Fibroblast of villous mesenchyme (primary cell): ENCODE data around the gene RLN3. TPM values are rescaled to one million over a fixed set of nuclear protein-coding genes. Genes with fewer than 3 reads are reported as not detected.

Experiments used
- DNase-seq: peaks from one replicate; pipeline ENCODE4 v3.0.0-alpha.2; 2010; ENCODE audit warnings: low read depth
- H3K4me3 ChIP-seq: 2 replicates; pipeline ENCODE4 v1.5.1; 2011; ENCODE audit warnings: low read depth, mild to moderate bottlenecking, low read length
- CTCF ChIP-seq: IDR thresholded peaks from 2 replicates; pipeline ENCODE4 v1.5.1; 2012; ENCODE audit warnings: low read depth, mild to moderate bottlenecking, low read length; ENCODE audit not compliant: insufficient read depth
- total RNA-seq: library from RNA; depleted of rRNA; stranded (reverse); fragments of >200 nt; gene quantifications from 2 replicates; pipeline ENCODE4 v1.2.3, GENCODE V29; 2012

Gene RLN3
- total RNA-seq, 1 donor: not detected

DNA sequence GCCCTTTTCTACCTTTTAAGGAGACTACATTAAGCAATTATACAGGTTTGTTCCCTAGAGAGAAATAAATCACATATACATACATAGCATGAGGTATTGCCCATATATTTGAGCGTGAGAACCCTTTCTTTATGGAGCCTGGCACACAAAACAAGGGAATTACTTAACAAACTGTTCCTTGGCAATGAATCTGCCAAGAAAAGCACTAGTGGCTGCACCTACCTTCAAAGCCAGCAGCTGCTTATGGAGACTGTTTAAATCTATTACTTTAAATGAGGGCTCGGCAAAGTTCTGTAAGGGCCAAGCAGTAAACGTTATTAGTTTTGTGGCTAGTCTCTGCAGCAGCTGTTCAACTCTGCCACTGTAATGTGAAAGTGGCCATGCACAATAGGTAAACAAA is 28.9 kb upstream of the RLN3 start:
- no peak overlapping the region for H3K4me3 ChIP-seq
- TF ChIP-seq CTCF: no peak
- no peak for DNase-seq

- TF ChIP-seq CTCF: no peak
- no peak overlapping the region for H3K4me3 ChIP-seq
- no peak for DNase-seq
Measured at GRCh38 chr19:14000691-14001375, 27.1 kb upstream of the RLN3 start.

GRCh38 chr19:14002571-14003250 is 25.2 kb upstream of the RLN3 start:
- no peak for DNase-seq
- no peak for TF ChIP-seq CTCF
- no peak overlapping the region for H3K4me3 ChIP-seq

DNA sequence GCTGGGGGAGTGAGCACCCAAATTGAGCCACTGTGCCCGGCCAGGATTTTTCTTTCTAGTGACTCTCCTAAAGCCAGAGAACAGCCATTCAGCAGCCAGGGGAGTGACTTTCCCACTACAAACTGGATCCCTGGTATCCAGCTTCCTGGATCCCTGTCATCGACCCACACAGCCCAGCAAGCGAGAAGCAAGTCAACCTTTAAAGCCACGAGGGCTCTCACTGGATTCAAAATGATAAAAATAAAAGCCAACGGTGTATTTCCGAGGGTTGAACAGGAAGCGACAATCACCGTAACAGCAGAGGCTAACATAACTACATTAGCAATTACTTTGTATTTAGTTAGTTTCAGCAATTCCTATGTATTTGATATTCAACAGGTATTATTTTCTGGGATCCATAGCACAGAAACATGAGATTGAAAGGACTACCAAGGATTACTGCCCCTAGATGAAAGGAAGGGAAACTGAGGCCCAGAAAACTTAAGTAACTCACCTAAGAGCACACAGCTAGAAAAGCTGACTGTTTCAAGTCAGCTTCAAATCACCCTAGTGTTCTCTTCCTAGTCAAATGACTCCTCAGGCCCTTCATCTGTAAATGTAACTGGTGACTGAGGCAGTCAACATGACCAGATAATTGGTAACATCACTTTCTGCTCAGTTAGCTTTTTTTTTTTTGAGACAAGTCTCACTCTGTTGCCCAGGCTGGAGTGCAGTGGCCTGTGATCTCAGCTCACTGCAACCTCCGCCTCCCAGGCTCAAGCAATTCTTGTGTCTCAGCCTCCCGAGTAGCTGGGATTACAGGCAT is 24.5 kb upstream of the RLN3 start:
- no peak for TF ChIP-seq CTCF
- H3K4me3 ChIP-seq: no peak overlapping the region
- no peak for DNase-seq

DNA sequence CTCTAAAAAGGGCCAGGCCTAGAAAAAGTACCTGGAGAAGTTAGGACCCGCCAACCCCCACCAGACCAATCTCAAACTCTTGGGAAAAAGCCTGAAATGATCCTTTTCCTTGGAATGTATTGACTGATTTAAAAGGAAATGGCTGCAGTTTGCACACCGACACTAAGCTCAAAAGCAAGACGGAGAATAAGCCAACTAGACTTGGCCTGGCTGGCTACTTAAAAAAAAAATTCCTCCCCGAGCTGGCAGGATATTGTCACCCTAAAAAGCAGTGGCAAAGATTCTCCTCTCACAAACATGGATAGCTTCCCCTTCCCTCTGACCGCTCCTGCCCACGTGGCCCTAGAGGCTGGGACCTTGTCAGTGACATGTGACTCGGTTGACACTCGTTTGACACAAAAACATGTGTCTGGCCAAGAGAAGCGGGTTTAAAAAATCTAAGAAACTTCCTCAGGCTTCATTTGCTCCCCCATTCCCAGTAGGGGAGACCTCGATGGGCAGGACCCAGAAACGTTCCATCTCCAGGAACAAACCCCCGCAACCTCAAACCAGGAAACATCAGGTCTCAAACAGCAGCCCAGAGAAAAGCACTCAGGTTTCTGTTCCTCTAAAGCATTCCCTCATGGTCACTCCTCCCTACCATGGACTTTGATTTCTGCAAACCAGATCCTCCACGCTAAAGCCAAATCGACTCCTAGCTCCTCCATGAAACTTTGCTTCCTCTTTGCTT is 23.2 kb upstream of the RLN3 start:
- no peak for TF ChIP-seq CTCF
- DNase-seq: peak; percentile 21
- H3K4me3 ChIP-seq: peak overlapping the region; percentile 77

GRCh38 chr19:14005349-14006084 is 22.4 kb upstream of the RLN3 start:
- no peak for TF ChIP-seq CTCF

More at GRCh38 chr19:14005349-14006084, 22.4 kb upstream of the RLN3 start:
- peak; percentile 90 for DNase-seq
- H3K4me3 ChIP-seq: peak overlapping the region; percentile 77
